ENCODE results near the gene MTOR.

The MTOR gene

DNA sequence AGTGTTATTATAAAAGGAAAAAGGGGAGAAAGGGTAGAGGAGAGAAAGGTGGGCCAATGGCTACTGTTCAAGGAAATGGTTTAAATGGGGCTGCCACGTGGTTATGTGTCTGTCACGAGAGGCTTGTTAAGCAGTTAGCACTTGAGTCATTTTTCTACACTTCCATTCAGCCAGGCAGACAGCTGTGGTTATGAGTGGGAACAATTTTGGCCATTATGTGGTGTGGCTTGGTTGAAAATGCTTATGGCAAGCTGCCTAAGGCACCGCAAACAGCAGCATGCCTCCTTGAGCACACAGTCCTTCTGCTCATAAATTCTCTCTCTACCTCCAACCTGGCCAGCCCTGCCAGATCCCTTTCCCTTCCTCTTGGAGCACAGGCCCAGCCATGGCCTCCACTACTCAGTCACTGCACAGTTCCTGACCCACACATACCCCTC, 199.4 kb downstream of the MTOR start:
- Histone ChIP-seq H3K4me2 (ENCODE audit: low read length) (no peak overlapping the region), H3K27ac (no peak overlapping the region), H3K9ac (no peak overlapping the region), H3K9me3 (ENCODE audit: control insufficient read depth, low read length) (no peaks in the 10 kb centered on the region), H3K36me3 (ENCODE audit: control insufficient read depth, insufficient read depth, low read length) (no peaks in the 10 kb centered on the region), H2AFZ (no peak overlapping the region), H3K79me2 (no peaks in the 10 kb centered on the region), H3K4me1 (no peaks in the 10 kb centered on the region), H3K27me3 (ENCODE audit: control insufficient read depth, insufficient read depth, low read length) (no peaks in the 10 kb centered on the region), H3K4me3 (ENCODE audit: low read depth, low read length) (no peak overlapping the region)
- no peak for TF ChIP-seq CTCF (IDR thresholded peaks at IDR 0.05)

DNA sequence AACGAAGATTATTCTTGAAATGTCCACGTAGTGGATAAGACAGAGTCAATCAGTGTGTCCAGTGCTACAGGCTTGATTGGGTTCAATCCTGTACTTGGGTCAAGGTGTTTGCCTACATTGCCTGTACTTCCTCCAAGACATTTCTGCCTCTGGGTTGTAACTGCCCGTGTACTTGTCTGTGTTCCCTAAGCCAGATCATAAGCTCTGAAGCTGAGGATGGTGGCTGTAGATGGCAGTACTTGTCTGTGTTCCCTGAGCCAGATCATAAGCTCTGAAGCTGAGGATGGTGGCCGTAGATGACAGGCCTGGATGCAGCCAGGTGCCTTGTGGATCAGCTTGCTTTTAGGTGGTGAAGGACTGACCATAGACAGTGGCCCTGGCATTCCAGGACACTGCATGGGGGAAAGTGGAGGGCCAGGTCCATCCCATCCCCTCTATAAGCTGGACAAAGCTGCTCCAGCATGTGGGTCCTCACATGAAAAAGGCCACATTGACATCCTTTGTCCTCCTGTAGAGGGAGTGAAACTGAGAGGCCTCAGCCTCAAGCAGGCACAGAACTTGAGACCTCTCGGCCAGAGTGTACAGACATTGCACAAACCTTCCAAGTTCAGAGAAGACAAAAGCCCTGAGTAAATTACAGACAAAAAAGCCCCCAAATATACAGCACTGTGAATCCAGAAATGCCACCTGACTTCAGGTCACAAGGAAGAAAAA, 200.5 kb downstream of the MTOR start:
- no peaks in the 10 kb centered on the region for H3K9me3 ChIP-seq (ENCODE audit: control insufficient read depth, low read length)
- no peaks in the 10 kb centered on the region for H3K79me2 ChIP-seq
- H2AFZ ChIP-seq, result no peak overlapping the region
- H3K27me3 ChIP-seq (ENCODE audit: control insufficient read depth, insufficient read depth, low read length), result no peaks in the 10 kb centered on the region
- no peak overlapping the region for H3K4me2 ChIP-seq (ENCODE audit: low read length)
- no peaks in the 10 kb centered on the region for H3K36me3 ChIP-seq (ENCODE audit: control insufficient read depth, insufficient read depth, low read length)
- H3K9ac ChIP-seq, result no peak overlapping the region
- H3K4me3 ChIP-seq (ENCODE audit: low read depth, low read length), result no peak overlapping the region
- H3K4me1 ChIP-seq, result no peaks in the 10 kb centered on the region
- H3K27ac ChIP-seq, result no peak overlapping the region
- no peak for TF ChIP-seq CTCF (IDR thresholded peaks at IDR 0.05)

DNA sequence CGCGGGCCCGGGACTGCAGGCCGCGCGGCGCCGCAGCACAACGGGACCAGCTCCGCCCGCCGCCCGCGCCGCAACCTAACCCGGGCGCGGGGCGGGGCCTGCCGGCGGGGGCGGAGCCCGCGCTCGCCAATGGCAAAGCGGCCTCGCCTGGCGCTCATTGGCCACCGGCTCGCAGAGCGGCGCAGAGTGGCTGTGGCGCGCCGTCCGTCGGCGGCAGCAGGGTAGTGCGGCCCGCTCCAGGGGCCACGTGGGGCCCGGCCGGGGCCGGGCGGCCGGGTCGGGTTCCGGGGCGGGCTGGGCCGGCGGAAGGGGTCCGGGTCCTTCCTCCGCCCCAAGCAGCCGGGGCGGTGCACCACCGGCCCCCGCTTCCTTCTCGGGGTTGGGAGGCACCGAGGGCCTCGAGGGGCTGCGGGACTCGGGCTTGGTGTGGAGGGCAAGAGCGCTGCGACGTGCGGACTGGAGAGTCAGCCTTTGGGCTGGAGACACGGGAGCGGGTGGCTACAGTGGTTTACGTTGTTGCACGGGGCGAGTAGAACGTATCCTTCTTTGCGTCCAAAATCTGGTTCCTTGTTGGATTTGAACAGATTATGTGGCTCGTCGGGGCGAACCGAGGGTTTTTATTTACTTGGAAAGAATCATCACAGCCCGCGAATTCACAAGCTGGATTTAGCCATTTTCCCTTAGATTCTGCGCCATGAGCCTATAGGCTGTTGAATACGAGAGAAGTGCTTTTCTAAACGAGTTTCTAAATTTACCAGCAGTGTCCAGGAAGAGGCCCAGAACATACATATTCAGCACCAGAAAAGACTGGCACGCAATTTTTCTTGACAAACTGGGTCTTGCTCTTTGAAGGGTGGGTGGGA, 202.2 kb downstream of the MTOR start, which contains the start of gene SRM:
Gene SRM (minus strand): TSS at position 51 of the 863 bp plus-strand sequence. CDS start 75 bp downstream, outside the sequence.
- Histone ChIP-seq H3K36me3 (ENCODE audit: control insufficient read depth, insufficient read depth, low read length) (no peaks in the 10 kb centered on the region), H3K9ac (peak within 1 kb of the TSS; percentile 67), H2AFZ (peak within 1 kb of the TSS; percentile 87), H3K4me2 (ENCODE audit: low read length) (peak within 1 kb of the TSS; percentile 92), H3K4me3 (ENCODE audit: low read depth, low read length) (peak within 1 kb of the TSS; percentile 76), H3K27me3 (ENCODE audit: control insufficient read depth, insufficient read depth, low read length) (no peaks in the 10 kb centered on the region), H3K79me2 (no peaks in the 10 kb centered on the region), H3K4me1 (no peaks in the 10 kb centered on the region), H3K9me3 (ENCODE audit: control insufficient read depth, low read length) (no peaks in the 10 kb centered on the region), H3K27ac (no peak within 1 kb of the TSS)
- no peak for TF ChIP-seq CTCF (IDR thresholded peaks at IDR 0.05)

DNA sequence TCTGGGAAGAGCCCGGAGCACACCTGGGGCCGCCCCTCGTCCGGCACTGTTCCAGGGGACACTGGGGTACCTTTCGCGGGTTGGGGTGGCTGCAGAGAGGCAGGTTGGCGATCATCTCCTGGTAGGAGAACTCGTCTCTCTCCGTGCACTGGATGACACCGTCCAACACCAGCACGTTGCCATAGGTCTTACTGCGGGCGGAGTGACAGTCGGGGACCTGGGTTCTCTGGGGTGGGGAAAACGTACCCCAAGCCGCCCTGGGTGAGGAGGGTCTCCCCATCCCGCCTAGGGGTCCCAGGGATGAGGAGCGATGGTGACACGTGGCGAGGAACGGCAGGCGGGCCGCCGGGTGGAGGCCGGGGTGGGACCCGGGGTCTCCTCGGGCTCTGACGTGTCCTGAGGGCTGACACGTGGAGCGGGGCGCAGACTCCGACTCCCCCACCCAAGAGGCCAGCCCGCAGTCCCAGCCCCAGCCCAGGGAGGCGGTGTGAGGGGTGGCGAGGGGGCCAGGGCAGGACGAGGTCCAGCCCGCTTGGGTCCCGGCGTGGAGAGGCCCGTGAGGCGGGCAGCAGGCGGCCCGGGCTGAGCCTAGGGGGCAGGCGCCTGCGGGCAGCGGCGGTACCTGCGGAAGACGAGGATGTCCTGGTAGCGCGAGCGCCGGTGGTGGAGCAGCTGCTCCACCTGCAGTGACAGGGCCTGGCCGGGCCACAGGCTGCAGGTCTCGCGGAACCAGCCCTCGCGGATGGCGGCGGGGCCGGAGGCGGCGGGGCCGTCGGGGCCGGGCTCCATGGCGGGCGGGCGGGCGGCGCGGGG, 203.0 kb downstream of the MTOR start:
- Histone ChIP-seq H3K4me1 (no peaks in the 10 kb centered on the region), H3K4me3 (ENCODE audit: low read depth, low read length) (peak overlapping the region; percentile 58), H3K27ac (no peak overlapping the region), H3K27me3 (ENCODE audit: control insufficient read depth, insufficient read depth, low read length) (no peaks in the 10 kb centered on the region), H3K9me3 (ENCODE audit: control insufficient read depth, low read length) (no peaks in the 10 kb centered on the region), H2AFZ (peak overlapping the region; percentile 87), H3K4me2 (ENCODE audit: low read length) (peak overlapping the region; percentile 92), H3K79me2 (no peaks in the 10 kb centered on the region), H3K36me3 (ENCODE audit: control insufficient read depth, insufficient read depth, low read length) (no peaks in the 10 kb centered on the region), H3K9ac (peak overlapping the region; percentile 67)
- no peak for TF ChIP-seq CTCF (IDR thresholded peaks at IDR 0.05)

Measured in parathyroid adenoma (tissue), 2 donors.